Activated CD4-positive, alpha-beta T cell treated with anti-CD3 and anti-CD28 coated beads, Interleukin-2, amount 50 U/mL, for 48 hours (primary cell): ENCODE results near the gene PDLIM5.
"Not testable (repeated sequence)": the region's sequence is repeated elsewhere in the genome, so short reads cannot be mapped to it uniquely, and the experiment has no call there.

Source experiments
- DNase-seq, 2 experiments: peaks; one replicate each; pipeline ENCODE4 v3.0.0-alpha.2; 2020

The PDLIM5 gene, protein sequence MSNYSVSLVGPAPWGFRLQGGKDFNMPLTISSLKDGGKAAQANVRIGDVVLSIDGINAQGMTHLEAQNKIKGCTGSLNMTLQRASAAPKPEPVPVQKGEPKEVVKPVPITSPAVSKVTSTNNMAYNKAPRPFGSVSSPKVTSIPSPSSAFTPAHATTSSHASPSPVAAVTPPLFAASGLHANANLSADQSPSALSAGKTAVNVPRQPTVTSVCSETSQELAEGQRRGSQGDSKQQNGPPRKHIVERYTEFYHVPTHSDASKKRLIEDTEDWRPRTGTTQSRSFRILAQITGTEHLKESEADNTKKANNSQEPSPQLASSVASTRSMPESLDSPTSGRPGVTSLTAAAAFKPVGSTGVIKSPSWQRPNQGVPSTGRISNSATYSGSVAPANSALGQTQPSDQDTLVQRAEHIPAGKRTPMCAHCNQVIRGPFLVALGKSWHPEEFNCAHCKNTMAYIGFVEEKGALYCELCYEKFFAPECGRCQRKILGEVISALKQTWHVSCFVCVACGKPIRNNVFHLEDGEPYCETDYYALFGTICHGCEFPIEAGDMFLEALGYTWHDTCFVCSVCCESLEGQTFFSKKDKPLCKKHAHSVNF

DNA sequence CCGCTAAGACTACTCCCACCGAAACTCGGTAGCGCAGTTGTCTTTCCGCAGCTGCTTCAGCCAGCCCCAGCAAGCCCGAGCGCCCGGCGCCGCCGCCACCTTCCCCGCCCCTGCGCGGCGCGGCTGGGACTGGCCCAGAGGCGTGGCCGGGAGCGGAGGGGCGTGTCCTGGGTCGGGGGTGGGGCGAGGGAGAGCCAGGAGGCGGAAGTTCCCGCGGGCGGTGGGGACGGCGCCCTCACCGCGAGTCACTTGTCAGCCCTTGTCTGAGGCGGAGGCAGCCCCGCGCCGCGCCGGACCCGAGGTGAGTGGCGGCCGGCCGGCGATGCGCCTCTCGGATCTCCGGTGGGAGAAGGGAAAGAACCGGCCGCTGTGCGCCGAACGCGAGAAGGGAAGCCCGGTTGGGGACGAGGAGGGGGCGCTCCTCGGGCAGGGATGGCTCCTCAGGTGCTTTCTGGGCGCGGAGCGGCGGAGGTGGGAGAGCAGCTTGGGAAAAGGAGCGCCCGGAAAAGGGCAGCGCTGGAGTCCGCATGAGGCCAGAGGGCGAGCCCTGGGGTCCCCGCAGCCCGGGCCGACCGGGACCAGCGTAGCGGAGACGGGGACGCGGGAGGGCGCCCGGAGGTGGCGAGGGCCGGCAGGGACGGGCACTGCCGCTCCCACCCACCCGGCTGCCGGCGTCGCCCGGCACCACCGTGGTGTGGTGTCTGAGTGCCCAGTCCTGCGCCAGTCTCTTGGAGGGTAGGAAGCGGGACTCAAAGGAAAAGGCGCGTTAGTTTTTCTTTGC is at the start of gene PDLIM5:
Gene PDLIM5 (plus strand): TSS at position 248 of the 781 bp plus-strand sequence. CDS start 3,347 bp downstream, outside the sequence.
- DNase-seq: peak; percentile 86 to 88

DNA sequence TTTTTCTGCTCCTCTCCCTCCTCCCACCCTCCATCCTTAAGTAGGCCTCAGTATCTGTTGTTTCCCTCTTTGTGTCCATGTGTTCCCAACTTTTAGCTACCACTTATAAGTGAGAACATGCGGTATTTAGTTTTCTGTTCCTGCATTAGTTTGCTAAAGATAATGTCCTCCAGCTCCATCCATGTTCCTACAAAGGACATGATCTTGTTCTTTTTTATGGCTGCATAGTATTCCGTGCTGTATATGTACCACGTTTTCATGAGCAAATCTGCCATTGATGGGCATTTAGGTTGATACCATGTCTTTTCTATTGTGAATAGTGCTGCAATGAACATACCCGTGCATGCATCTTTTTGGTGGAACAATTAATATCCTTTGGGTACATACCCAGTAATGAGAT is 49.3 kb upstream of the PDLIM5 start:
- not testable (repeated sequence) for DNase-seq

DNA sequence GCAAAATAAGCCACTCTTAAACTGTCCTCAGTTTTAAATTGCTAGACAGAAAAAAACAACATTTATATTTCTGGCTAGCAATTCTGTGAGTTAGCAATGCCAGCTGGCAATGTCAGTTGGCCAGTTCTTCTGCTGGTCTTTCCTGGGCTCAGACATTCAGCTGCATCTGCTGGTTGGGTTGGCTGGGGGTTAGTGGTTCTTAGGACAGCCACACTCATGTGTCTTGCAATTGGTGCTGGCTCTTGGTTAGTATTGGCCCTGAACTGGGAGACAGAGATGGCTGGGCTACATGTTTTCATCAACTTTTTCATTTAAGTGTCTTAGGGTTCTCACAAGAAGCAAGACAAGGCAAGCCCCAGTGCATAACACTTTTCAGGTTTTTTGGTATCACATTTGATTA is 48.0 kb upstream of the PDLIM5 start:
- no peak for DNase-seq

DNA sequence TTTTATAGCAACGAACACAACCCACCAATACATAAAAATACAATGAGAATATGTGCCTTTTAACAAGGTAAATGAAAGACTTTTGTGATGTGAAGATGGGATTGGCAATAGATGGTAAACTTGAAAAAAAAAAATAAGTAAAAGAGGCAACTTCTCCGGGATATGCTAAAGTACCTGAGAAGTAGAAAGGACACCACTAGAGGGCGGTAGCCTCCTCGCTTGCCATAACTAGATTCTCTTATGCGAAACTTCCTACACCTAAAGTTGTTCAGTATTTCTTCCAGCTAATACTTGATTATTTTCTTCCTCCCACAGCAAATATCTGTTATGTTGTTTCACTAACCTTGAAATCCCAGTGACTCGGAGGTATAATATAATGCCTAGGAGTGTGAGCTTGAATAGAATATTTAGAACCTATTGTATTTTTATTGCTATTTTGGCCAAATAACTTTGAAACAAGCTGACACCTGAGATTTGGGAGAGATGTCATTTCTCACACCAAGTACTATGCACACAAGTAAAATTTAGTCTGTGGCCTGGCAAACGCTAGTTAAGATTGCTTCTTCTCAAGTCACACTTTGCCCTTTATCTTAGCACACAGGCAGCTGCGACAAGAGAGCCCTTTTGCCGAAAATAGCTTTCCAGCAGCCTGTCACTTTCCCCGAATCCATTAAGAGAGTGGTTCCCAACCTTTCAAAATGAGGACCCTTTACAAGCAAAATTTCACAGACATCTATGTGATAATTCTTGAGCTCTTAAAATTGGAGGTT is 44.9 kb upstream of the PDLIM5 start:
- peak; percentile 53 to 62 for DNase-seq

DNA sequence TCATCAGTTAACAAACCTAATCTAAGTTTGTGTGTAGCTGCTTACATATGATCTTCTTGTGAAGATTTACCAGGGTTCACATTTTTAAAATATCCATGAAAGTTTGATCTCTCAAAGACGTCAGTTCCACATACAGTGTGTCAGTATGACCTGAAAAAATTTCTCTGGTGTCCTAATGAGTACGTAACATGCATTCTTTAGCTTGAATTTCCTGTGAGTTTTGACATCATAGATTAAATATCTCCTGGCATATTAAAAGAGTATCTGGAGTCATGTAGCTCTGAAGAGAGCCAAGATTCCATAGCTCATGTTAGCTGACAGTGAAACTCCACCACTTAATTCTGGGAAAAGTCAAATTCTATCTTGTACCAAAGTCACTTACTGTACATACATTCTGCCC is 43.9 kb upstream of the PDLIM5 start:
- no peak for DNase-seq

DNA sequence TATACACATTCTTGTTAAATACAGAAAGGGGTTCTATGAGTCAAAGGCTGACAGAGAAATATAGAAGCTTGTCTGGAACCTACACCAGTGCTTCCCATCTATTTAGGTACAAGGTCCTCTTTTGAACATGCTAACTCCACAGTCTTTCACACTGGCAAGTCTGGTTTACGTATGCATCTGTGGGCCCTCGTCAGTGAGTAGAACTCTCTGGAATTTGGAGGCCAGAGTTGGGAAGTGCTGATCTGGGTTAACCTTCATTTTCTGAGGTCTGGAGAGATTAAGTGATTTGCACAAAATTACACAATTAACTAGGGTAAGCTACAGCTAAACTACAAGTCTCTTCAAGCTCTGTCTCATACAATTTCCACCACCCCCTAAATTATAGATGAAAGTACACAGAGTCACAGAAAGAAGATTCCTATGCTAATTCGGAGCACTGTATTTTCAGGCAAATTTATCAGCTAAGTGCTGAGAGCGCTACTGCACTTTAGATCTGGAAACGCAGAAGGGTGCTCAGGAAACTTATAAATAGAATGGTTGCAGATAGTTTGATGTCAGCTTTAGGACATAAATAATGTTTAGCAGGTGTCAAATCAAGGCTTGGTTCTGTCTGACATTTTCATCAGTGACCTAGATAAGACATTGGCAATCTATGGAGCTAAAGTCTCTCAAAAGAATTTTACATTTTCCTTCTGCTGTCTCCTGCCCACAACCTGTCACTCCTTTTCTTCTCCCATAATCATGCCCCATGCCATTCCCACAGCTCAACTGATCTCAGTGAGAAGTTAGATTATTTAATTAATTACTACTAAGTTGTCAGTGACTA is 43.0 kb upstream of the PDLIM5 start:
- no peak for DNase-seq

DNA sequence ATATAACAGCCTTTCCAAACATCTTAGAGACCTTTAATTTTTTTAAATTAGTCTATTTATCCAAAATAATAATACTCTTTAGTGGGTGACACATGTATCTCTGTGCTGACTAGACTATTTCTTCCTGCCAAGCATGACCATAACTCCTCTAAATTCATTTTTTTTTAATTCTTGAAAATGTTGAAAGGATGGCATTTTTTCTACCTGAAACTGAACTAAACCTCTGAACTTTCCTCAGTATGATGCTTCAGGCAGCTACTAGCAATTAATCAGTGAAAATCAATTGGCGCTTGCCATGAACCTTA is 42.4 kb upstream of the PDLIM5 start:
- no peak for DNase-seq

DNA sequence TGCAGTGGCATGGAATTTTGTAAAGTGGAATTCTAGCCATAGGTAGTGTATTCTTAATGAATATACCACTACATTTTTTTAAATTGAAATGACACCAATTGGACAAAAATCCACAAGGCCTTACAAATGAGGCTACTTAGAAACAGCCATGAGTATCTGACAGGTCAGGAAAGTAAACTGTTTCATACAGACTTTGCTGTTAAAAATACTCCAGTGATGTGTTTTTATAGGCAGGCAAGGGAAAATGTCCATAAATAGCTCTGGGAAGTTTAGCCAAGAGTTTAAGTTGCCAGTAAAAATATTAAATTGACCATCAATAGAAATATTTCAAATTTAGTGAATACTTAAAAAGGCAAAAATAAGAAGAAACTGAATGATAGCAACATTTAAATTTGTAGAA is 41.8 kb upstream of the PDLIM5 start:
- DNase-seq: no peak

DNA sequence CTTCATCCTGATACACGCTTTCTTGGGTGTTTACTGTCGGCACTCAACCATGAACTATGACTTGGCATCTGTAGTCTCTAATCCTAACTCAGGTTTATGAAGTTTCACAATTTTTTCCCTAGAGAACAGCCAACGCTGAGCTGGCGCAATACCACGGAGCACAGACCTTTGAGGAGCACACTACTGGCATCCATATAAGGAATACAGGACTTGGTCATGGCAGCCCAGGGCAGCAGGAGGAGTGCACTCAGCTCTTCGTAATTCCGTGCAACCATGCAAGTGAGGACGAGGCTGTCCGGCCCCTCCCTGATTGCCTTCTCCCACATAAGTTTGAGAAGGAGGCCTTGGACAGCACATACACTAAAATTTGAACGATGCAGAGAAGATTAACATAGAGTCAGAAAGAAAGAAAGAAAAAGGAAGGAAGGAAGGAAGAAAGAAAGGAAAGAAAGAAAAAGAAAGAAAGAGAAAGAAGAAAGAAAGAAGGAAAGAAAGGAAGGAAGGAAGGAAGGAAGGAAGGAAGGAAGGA is 41.0 kb upstream of the PDLIM5 start:
- DNase-seq: no peak

DNA sequence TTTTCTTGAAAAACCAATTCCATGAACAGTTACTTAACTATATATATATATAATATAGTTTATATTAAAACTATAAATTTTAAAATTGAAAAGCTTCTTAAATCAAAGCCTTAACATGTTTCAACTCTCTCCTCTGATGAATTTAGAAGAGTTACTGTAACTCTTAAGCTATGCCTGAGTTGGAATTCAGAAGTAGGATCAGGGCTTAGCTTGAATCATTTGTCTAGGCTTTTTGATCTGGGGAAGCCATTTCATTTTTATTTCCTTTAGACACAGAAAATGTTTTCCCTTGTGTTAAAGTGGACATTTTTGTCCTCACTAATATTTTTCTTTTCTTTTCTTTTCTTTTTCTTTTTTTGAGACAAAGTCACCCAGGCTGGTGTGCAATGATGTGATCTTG is 40.4 kb upstream of the PDLIM5 start:
- DNase-seq: no peak

DNA sequence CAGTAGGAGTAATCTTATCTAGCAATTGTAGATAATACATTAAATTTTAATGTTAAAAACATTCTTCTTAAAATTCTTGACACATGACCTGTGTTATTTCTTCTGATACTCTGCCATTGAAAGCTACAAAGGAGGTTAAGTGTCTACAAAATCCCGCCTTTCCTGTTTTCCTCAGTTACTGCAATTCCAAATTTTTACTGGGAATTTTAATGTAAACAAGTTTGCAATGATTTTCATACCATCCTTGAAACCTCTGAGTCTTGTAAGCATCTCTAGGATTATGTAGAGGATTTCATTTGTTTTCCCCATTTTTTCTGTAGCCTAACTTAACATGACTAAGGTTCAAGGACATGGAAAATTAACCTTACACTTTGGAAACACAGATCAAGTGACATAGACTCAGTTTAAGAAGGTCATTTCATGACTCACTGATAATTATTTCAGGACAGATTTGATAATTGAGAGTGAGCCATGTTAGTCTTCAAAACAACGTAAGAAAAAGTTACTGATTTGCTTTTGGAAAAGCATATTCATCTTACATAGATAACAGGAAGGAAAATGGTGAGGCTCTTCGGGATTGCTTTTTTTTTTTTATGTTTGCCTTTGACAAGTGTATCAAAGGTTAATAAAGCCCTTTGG is 39.6 kb upstream of the PDLIM5 start:
- DNase-seq: no peak

DNA sequence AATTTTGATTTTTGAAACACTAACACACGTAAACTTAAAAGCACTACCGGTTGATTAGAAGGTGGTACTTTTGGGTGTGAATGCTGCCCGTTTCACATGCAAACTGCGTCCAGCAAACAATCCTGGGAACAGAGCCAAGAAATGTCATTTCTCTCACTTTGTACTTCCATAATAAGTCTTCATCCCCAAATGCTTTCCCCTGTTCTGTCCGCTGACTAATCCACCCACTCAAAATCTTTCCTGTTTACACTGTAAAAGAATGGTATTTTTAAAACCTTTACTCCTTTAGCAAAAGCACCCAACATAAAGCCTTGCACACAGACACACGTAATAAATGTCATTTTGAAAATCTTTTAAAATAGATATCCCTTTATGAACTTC is 39.1 kb upstream of the PDLIM5 start:
- DNase-seq: no peak

DNA sequence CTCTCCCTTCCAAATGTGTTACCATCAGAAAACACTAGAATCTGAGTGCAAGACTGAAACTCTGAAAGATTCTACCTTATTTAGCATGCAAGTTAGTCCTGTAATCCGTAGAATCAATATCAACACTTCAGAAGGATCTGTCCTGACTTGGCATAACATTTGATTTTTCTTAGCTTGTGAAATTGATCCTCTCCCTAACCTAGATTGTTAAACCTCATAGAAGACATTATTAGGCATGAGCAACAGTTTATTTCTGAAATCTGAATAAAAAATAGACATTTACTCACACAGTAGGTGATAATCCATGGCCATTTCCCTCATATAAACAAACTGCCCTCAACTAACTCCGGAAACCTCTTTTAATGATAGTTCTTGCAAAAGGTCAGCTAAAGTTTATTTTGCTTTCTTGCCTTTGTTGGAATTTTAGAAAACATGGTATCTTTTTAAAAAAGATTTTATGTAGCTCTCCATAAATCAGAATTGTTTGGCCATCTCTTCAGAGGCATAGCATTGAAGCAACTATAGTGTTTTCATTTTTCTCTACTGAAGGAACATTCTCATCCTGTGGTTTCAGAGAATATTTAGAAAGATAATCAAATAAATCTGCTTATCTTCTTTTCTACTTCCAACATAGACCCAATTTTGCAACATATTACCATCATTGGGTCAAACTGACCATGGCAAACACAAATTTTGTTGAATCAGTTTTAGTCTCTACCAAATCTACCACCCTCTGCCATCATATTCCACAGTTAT is 38.5 kb upstream of the PDLIM5 start:
- DNase-seq: no peak

DNA sequence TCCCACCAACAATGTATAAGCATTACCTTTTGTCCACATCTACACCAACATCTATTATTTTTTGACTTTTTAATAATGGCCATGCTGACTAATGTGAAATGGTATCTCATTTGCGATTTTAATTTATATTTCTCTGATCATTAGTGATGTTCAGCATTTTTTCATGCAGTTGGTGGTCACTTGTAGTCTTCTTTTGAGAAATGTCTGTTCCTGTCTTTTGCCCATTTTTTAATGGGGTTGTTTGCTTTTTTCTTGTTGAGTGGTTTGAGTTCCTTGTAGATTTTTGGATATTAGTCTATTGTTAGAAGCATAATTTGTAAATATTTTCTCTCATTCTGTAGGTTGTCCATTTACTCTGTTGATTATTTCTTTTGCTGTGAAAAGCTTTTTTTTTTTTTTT is 36.8 kb upstream of the PDLIM5 start:
- no peak for DNase-seq

DNA sequence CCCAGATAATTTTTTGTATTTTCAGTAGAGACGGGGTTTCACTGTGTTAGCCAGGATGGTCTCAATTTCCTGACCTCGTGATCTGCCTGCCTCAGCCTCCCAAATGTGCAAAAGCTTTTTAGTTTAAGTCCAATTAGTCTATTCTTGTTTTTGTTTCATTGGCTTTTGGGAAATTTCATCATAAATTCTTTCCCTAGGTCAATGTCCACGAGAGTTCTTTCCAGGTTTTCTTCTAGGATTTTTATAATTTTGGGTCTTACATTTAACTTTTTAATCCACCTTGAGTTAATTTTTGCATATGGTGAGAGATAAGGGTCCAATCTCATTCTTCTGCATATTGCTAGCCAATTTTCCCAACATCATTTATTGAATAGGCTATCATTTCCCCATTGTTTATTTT is 36.3 kb upstream of the PDLIM5 start:
- no peak for DNase-seq

DNA sequence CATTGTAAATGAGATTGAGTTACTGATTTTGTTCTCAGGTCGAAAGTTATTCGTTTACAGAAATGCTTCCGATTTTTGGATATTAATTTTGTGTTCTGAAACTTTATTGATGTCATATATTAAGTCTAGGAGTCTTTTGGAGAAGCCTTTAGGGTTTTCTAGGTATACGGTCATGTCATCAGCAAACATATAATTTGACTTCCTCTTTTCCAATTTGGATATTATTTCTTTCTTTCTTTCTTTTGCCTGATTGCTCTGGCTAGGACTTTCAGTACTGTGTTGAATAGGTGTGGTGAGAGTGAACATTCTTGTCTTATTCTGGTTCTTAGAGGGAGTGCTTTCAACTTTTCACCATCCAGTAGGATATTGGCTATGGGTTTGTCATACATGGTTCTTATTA is 35.4 kb upstream of the PDLIM5 start:
- no peak for DNase-seq

DNA sequence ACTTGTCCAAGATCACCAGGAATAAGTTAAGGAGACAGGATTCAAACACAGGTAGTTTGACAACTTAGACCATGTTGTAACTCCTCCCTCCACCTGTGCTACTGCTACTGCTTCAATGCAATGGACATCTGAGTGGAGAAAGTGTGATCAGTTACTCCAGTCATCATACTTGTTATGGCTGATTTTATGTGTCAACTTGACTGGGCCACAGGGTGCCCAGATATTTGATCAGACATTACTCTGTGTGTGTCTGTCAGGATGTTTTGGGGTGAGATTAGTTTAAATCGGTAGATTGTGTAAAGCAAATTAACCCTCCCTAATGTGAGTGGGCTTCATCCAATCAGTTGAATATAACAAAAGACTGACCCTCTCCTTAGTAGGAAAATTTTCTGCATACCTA is 34.8 kb upstream of the PDLIM5 start:
- DNase-seq: no peak

DNA sequence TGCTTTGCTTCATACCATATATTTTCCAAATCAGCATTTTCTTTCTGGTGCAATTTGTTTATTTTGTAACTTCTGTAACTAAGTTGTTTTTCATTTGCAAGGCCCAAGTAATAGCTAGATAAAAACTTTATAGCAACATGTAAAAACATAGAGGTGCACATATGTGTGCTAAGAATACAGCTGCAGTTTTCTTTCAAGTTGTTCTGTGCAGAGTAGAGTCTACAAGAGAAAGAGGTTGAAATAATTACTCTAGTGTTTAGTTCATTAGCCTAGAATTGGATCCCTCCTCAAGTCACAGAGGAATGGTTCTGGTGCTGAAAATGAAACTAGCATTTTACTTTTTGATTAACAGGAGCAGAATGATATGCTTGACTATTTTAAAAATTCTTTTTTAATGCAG is 32.2 kb upstream of the PDLIM5 start:
- DNase-seq: no peak

DNA sequence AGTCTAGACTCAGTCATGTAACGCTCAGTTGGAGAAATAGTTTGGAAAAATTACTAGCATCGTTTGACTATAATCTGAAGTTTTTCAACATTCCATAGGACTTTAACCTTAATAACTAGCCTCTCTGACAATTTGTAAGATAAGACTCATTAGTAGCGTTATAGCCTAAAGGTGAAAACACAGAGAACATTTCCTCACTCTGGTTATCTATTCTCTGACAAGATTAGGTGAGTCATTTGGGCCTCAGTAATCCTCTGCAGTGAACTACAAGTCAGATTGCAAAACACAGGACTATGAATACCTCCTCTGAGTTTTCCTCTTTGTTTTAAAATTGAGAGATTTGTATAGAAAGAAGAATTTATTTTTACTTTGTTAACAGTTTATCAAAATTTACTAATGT is 31.8 kb upstream of the PDLIM5 start:
- no peak for DNase-seq

DNA sequence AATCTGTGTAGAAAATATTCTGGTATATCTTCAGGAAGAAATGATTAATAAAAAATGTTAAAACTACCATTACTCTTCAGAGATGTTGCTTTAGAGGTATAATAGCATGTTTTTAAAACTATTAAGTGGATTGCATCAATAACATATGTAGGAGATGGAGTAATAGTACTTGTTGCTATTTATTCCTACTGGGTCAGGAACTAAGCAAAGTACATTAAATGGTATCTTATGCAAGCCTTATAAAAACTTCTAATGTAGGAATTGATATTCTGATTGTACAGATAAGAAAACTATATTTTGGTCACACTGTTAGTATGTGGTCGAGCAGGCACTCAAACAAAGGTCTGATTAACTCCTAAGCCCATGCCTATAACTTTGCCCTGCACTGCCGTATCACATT is 31.4 kb upstream of the PDLIM5 start:
- DNase-seq: no peak

DNA sequence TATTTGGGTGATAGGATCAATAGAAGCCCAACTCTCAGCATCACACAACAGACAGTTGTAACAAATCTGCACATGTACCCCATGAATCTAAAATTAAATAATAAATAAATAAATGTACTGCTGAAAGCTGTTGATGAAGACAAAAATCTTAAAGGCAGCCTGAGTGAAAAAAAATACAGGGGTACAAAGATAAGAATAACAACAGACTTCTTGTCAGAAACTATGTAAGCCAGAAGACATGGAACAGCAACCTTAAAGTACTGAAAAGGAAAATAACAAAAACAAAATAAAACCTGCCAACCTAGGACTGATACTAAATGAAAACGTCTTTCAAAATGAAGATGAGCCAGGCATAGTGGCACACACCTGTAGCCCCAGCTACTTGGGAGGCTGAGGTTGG is 25.0 kb upstream of the PDLIM5 start:
- DNase-seq: no peak
